SK-N-SH treated with all-trans-retinoic acid at 6 μM for 48 hours (cell line): ENCODE measurements around the gene PROM1.

Source experiments
- ATAC-seq: fragments of 200-7000 bp; cut with Tn5 transposase; 3 replicates; pipeline ENCODE4 v1.9.1; 2020; ENCODE audit warnings: mild to moderate bottlenecking, moderate library complexity
- ARNTL ChIP-seq: fragments of 450-650 bp; formaldehyde crosslinking; IDR thresholded peaks from 2 replicates; pipeline ENCODE4 v1.5.0; 2020; ENCODE audit warnings: low read depth, mild to moderate bottlenecking, moderate library complexity, borderline replicate concordance
- CSDC2 ChIP-seq: fragments of 250-450 bp; sonication (Bioruptor Pico); IDR thresholded peaks from 2 replicates; pipeline ENCODE4 v1.5.0; 2020; ENCODE audit warnings: mild to moderate bottlenecking, moderate library complexity
- CSRNP3 ChIP-seq: fragments of 250-450 bp; sonication (Bioruptor Pico); IDR thresholded peaks from 2 replicates; pipeline ENCODE4 v1.5.1; 2021; ENCODE audit warnings: mild to moderate bottlenecking, moderate library complexity
- ESRRG ChIP-seq: fragments of 250-450 bp; sonication (Bioruptor Pico); IDR thresholded peaks from 2 replicates; pipeline ENCODE4 v1.6.1; 2021; ENCODE audit warnings: mild to moderate bottlenecking
- GLIS3 ChIP-seq: fragments of 250-450 bp; sonication (Bioruptor Pico); IDR thresholded peaks from 2 replicates; pipeline ENCODE4 v1.5.0; 2020; ENCODE audit warnings: mild to moderate bottlenecking, moderate library complexity
- ISL1 ChIP-seq: fragments of 250-450 bp; sonication (Bioruptor Pico); IDR thresholded peaks from 2 replicates; pipeline ENCODE4 v2.1.2; 2022; ENCODE audit warnings: mild to moderate bottlenecking, moderate library complexity
- OSR1 ChIP-seq: fragments of 250-450 bp; sonication (Bioruptor Pico); IDR thresholded peaks from 2 replicates; pipeline ENCODE4 v1.8.0; 2022; ENCODE audit warnings: moderate library complexity, mild to moderate bottlenecking, inconsistent platforms
- POU6F1 ChIP-seq: fragments of 250-450 bp; sonication (Bioruptor Pico); IDR thresholded peaks from 2 replicates; pipeline ENCODE4 v1.8.0; 2021; ENCODE audit warnings: low read depth, mild to moderate bottlenecking, moderate library complexity, borderline replicate concordance
- PPARA ChIP-seq: fragments of 250-450 bp; sonication (Bioruptor Pico); IDR thresholded peaks from 2 replicates; pipeline ENCODE4 v1.5.0; 2020; ENCODE audit warnings: mild to moderate bottlenecking, borderline replicate concordance
- RARB ChIP-seq: fragments of 250-450 bp; sonication (Bioruptor Pico); IDR thresholded peaks from 2 replicates; pipeline ENCODE4 v1.8.0; 2021; ENCODE audit warnings: mild to moderate bottlenecking, moderate library complexity
- SNAI2 ChIP-seq: fragments of 250-450 bp; sonication (Bioruptor Pico); IDR thresholded peaks from 2 replicates; pipeline ENCODE4 v1.5.0; 2020; ENCODE audit warnings: mild to moderate bottlenecking, moderate library complexity
- TCF4 ChIP-seq: fragments of 250-450 bp; sonication (Bioruptor Pico); IDR thresholded peaks from 2 replicates; pipeline ENCODE4 v1.8.0; 2021; ENCODE audit warnings: mild to moderate bottlenecking, moderate library complexity, borderline replicate concordance
- TOX ChIP-seq: fragments of 250-450 bp; sonication (Bioruptor Pico); IDR thresholded peaks from 2 replicates; pipeline ENCODE4 v1.8.0; 2021; ENCODE audit warnings: mild to moderate bottlenecking, moderate library complexity, borderline replicate concordance
- TSHZ2 ChIP-seq: fragments of 250-450 bp; sonication (Bioruptor Pico); IDR thresholded peaks from 2 replicates; pipeline ENCODE4 v1.5.0; 2020; ENCODE audit warnings: mild to moderate bottlenecking, moderate library complexity
- ZFP3 ChIP-seq: fragments of 250-450 bp; sonication (Bioruptor Pico); IDR thresholded peaks from 2 replicates; pipeline ENCODE4 v1.5.0; 2020; ENCODE audit warnings: mild to moderate bottlenecking, moderate library complexity
- ZFP30 ChIP-seq: fragments of 450-650 bp; formaldehyde crosslinking; IDR thresholded peaks from 2 replicates; pipeline ENCODE4 v1.5.0; 2022; ENCODE audit warnings: mild to moderate bottlenecking, moderate library complexity
- ZNF565 ChIP-seq: fragments of 450-650 bp; formaldehyde crosslinking; conservative IDR thresholded peaks from 2 replicates; pipeline ENCODE4 v1.5.0; 2020; ENCODE audit warnings: low read depth, mild to moderate bottlenecking, moderate library complexity
- ZNF70 ChIP-seq: fragments of 450-650 bp; formaldehyde crosslinking; IDR thresholded peaks from 2 replicates; pipeline ENCODE4 v1.5.0; 2020; ENCODE audit warnings: mild to moderate bottlenecking, moderate library complexity
- ZNF8 ChIP-seq: fragments of 450-650 bp; formaldehyde crosslinking; IDR thresholded peaks from 2 replicates; pipeline ENCODE4 v1.5.0; 2020; ENCODE audit warnings: mild to moderate bottlenecking, moderate library complexity
- TF ChIP-seq, protein P1 (sequence below): fragments of 250-450 bp; sonication (Bioruptor Pico); IDR thresholded peaks from 2 replicates; pipeline ENCODE4 v1.8.0; 2020; ENCODE audit warnings: mild to moderate bottlenecking, moderate library complexity, borderline replicate concordance
- TF ChIP-seq, protein P2 (sequence below): fragments of 250-450 bp; sonication (Bioruptor Pico); IDR thresholded peaks from 2 replicates; pipeline ENCODE4 v1.5.1; 2020; ENCODE audit warnings: low read depth, mild to moderate bottlenecking, moderate library complexity

PROM1 gene

GRCh38 chr4:15955670-15956069, 128.2 kb downstream of the PROM1 start:
- TF ChIP-seq OSR1 (CRISPR knock-in tag): no peak
- no peak for TF ChIP-seq PPARA (CRISPR knock-in tag)
- no peak for TF ChIP-seq ZNF70 (CRISPR knock-in tag)
- TF ChIP-seq, protein P1, sequence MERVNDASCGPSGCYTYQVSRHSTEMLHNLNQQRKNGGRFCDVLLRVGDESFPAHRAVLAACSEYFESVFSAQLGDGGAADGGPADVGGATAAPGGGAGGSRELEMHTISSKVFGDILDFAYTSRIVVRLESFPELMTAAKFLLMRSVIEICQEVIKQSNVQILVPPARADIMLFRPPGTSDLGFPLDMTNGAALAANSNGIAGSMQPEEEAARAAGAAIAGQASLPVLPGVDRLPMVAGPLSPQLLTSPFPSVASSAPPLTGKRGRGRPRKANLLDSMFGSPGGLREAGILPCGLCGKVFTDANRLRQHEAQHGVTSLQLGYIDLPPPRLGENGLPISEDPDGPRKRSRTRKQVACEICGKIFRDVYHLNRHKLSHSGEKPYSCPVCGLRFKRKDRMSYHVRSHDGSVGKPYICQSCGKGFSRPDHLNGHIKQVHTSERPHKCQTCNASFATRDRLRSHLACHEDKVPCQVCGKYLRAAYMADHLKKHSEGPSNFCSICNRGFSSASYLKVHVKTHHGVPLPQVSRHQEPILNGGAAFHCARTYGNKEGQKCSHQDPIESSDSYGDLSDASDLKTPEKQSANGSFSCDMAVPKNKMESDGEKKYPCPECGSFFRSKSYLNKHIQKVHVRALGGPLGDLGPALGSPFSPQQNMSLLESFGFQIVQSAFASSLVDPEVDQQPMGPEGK (CRISPR knock-in tag): no peak
- TF ChIP-seq ZNF565 (CRISPR knock-in tag): no peak
- no peak for TF ChIP-seq SNAI2 (CRISPR knock-in tag)
- TF ChIP-seq CSRNP3: no peak
- TF ChIP-seq, protein P2, sequence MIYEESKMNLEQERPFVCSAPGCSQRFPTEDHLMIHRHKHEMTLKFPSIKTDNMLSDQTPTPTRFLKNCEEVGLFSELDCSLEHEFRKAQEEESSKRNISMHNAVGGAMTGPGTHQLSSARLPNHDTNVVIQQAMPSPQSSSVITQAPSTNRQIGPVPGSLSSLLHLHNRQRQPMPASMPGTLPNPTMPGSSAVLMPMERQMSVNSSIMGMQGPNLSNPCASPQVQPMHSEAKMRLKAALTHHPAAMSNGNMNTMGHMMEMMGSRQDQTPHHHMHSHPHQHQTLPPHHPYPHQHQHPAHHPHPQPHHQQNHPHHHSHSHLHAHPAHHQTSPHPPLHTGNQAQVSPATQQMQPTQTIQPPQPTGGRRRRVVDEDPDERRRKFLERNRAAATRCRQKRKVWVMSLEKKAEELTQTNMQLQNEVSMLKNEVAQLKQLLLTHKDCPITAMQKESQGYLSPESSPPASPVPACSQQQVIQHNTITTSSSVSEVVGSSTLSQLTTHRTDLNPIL (CRISPR knock-in tag): no peak
- no peak for TF ChIP-seq RARB (CRISPR knock-in tag)
- no peak for TF ChIP-seq GLIS3 (CRISPR knock-in tag)
- TF ChIP-seq ZFP3 (CRISPR knock-in tag): no peak
- TF ChIP-seq CSDC2 (CRISPR knock-in tag): no peak
- no peak for TF ChIP-seq POU6F1 (CRISPR knock-in tag)
- no peak for TF ChIP-seq ZFP30 (CRISPR knock-in tag)
- no peak for TF ChIP-seq TCF4 (CRISPR knock-in tag)
- no peak for TF ChIP-seq ARNTL
- no peak for TF ChIP-seq ZNF8 (CRISPR knock-in tag)
- TF ChIP-seq ESRRG: no peak
- peak; percentile 83 for ATAC-seq

DNA sequence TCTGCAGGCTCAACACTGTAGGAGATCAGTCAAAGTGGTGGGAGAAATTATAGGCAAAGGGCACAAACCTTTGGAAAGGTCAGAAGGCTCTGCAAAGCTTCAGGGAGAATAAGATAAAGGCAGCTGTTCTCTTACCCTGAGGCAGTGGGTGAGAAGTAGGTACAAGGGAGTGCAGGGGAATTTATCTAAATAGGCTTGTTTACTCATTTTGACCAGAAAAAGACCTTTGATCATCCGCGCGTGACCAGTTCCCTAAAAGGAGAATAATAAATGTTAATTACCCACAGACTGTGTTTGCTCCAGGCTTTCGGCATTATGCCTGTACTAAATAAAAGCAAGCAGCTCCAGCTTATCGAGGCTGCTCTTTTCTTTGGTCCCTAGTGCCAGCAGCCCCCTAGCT, 130.2 kb downstream of the PROM1 start:
- no peak for ATAC-seq

More for the DNA sequence above, 130.2 kb downstream of the PROM1 start:
- TF ChIP-seq ARNTL (no peak), OSR1 (CRISPR knock-in tag) (no peak), RARB (CRISPR knock-in tag) (no peak), GLIS3 (CRISPR knock-in tag) (no peak), ZNF565 (CRISPR knock-in tag) (no peak), ZFP3 (CRISPR knock-in tag) (no peak), TOX (no peak), PPARA (CRISPR knock-in tag) (no peak), TCF4 (CRISPR knock-in tag) (no peak), SNAI2 (CRISPR knock-in tag) (no peak), ESRRG (no peak), CSDC2 (CRISPR knock-in tag) (no peak), CSRNP3 (no peak), TSHZ2 (no peak), ISL1 (CRISPR knock-in tag) (no peak), POU6F1 (CRISPR knock-in tag) (no peak), ZNF70 (CRISPR knock-in tag) (no peak), ZFP30 (CRISPR knock-in tag) (no peak)
- TF ChIP-seq, protein P1 (CRISPR knock-in tag): no peak
- TF ChIP-seq, protein P2 (CRISPR knock-in tag): no peak
